Lower lobe of right lung (tissue), 2 donors: ENCODE results near the gene GYG1. TPM values are rescaled to one million over a fixed set of nuclear protein-coding genes. Genes with fewer than 3 reads are reported as not detected.

Source experiments
- ATAC-seq, 2 donors: fragments of 200-7000 bp; cut with Tn5 transposase; one replicate each; pipeline ENCODE4 v1.9.1; 2020 to 2022; ENCODE audit warnings: mild to moderate bottlenecking in 2 of 2, moderate library complexity in 2 of 2
- DNase-seq: peaks from one replicate; pipeline ENCODE4 v3.0.0-alpha.2; 2020
- H3K27ac ChIP-seq: fragments of 200-600 bp; one replicate; pipeline ENCODE4 v1.8.0; 2022
- H3K27me3 ChIP-seq: fragments of 200-600 bp; one replicate; pipeline ENCODE4 v1.8.0; 2022; ENCODE audit warnings: low read depth
- H3K36me3 ChIP-seq: fragments of 200-600 bp; one replicate; pipeline ENCODE4 v1.8.0; 2022; ENCODE audit warnings: mild to moderate bottlenecking
- H3K4me1 ChIP-seq: fragments of 200-600 bp; one replicate; pipeline ENCODE4 v1.8.0; 2022
- H3K4me3 ChIP-seq: fragments of 200-600 bp; one replicate; pipeline ENCODE4 v1.8.0; 2022; ENCODE audit warnings: mild to moderate bottlenecking
- H3K9me3 ChIP-seq: fragments of 200-600 bp; one replicate; pipeline ENCODE4 v1.8.0; 2022
- intact Hi-C: fragments of 100-400 bp; cut with DNase I; formaldehyde crosslinking; loops from one replicate; pipeline ENCODE4 v1.11.0; 2022
- total RNA-seq: library from RNA; stranded (reverse); fragmentation: NEBNext Ultra II Directional; extraction: Animal tissue kit (Norgen Biotek cat#: 25700); gene quantifications from one replicate; pipeline ENCODE4 v1.2.1, GENCODE V29; 2021
- TF ChIP-seq, protein P1 (sequence below): fragments of 200-600 bp; IDR thresholded peaks from one replicate; pipeline ENCODE4 v1.8.0; 2022; ENCODE audit warnings: antibody characterized with exemption, mild to moderate bottlenecking
- donor health status: DM: no; HTN: yes; CAD: no; lungs with severe emphysema.

The GYG1 gene
- total RNA-seq, 1 donor from 2014 or later = 51.3 TPM

DNA sequence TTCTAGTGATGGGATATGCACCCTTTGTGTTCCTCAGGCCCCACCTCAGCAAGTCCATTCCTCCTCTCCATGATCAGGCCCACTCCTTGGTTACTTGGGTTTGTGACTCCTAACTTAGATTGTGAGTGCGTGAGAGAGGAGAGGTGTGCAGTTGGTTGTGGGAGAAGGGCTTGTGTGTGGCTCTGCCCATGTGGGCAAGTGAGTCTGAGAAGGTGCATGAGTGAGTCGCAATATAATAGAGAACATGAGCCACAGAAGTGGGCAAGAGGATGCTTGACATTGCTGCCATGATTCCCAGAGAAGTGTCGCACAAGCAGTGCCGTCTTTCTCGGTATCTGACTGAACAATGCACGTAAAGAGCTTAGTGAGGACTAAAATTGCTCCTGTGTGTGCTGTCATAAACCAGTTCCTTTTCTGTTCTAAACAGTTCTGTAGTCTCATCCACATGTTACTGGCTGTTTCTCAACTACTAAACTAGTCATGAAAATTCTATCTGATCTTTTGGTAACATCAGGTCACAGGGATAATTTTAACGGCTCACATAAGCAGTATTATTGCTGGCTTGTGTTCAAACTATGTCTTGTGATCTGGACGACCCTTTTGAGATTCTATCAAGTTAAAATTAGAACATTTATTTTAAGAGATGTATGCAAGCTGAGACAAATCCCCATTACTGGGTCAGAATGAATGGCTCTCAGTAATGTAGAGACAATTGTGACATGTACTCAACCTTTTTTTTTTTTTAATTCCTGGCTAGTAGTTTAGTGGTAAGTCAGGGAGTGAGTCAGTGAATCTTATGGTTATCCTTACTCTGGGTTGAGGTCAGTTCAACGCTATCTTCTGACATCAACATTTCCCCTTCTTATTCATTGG lies 25.6 kb downstream of the GYG1 start:
- Histone ChIP-seq H3K27me3 (no peaks in the 10 kb centered on the region), H3K36me3 (peaks cover 31% of the 10 kb centered on the region), H3K27ac (no peak overlapping the region), H3K4me3 (no peak overlapping the region), H3K4me1 (peaks cover 5% of the 10 kb centered on the region), H3K9me3 (no peaks in the 10 kb centered on the region)
- TF ChIP-seq, protein P1, sequence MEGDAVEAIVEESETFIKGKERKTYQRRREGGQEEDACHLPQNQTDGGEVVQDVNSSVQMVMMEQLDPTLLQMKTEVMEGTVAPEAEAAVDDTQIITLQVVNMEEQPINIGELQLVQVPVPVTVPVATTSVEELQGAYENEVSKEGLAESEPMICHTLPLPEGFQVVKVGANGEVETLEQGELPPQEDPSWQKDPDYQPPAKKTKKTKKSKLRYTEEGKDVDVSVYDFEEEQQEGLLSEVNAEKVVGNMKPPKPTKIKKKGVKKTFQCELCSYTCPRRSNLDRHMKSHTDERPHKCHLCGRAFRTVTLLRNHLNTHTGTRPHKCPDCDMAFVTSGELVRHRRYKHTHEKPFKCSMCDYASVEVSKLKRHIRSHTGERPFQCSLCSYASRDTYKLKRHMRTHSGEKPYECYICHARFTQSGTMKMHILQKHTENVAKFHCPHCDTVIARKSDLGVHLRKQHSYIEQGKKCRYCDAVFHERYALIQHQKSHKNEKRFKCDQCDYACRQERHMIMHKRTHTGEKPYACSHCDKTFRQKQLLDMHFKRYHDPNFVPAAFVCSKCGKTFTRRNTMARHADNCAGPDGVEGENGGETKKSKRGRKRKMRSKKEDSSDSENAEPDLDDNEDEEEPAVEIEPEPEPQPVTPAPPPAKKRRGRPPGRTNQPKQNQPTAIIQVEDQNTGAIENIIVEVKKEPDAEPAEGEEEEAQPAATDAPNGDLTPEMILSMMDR = no peak
- no peak for ATAC-seq
- DNase-seq = no peak
- intact Hi-C loops = no loop called here

DNA sequence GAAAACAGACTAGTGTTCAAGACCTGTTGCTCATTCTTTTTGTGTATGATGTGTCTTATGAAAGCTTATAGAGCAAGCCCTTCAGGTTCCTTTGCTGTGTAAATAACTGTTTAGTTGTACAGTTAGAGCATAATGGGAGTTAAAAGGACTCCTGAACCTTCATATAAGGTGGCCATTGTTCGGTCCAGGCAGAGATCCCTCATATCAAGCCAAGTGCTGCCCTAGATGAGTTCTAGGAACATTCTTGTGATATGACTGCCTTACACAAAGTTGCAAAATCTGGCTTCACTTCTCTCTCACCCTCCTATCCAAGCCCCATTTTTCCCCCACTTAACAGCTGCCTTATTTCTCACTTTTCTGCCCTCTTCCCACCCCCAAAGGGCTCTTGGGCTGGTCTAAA lies 26.9 kb downstream of the GYG1 start:
- TF ChIP-seq, protein P1 = no peak
- H3K4me1 ChIP-seq = peaks cover 5% of the 10 kb centered on the region

DNA sequence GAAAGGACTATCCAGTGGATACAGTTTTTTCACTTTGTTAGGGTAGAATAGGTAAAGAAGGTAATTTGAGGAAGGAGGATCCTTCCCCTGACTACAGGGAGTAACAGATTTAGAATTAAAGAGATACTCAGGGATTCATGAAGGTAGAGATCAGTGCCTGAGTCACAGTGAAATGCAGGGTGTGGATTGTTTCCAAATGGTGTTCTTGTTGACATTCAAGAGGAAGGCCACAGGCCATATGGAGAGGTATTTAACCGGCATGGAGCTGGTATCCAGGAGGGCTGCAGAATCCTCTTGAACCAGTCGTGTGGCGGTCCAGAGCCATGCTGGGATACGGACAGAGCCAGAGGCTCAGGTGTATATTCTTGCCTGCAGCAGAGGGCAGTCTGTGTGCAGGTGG lies 28.2 kb downstream of the GYG1 start:
- no peak overlapping the region for H3K4me3 ChIP-seq
- ATAC-seq (no peak), DNase-seq (no peak)
- intact Hi-C loops = no loop called here
- no peaks in the 10 kb centered on the region for H3K9me3 ChIP-seq
- H3K4me1 ChIP-seq = peaks cover 5% of the 10 kb centered on the region
- no peaks in the 10 kb centered on the region for H3K27me3 ChIP-seq
- H3K27ac ChIP-seq = no peak overlapping the region
- TF ChIP-seq, protein P1 = no peak
- H3K36me3 ChIP-seq = peaks cover 34% of the 10 kb centered on the region

More for the DNA sequence above, 26.9 kb downstream of the GYG1 start:
- intact Hi-C loops = no loop called here
- Histone ChIP-seq H3K9me3 (no peaks in the 10 kb centered on the region), H3K4me3 (no peak overlapping the region), H3K36me3 (peaks cover 30% of the 10 kb centered on the region), H3K27me3 (no peaks in the 10 kb centered on the region), H3K27ac (no peak overlapping the region)
- ATAC-seq (no peak), DNase-seq (no peak)

DNA sequence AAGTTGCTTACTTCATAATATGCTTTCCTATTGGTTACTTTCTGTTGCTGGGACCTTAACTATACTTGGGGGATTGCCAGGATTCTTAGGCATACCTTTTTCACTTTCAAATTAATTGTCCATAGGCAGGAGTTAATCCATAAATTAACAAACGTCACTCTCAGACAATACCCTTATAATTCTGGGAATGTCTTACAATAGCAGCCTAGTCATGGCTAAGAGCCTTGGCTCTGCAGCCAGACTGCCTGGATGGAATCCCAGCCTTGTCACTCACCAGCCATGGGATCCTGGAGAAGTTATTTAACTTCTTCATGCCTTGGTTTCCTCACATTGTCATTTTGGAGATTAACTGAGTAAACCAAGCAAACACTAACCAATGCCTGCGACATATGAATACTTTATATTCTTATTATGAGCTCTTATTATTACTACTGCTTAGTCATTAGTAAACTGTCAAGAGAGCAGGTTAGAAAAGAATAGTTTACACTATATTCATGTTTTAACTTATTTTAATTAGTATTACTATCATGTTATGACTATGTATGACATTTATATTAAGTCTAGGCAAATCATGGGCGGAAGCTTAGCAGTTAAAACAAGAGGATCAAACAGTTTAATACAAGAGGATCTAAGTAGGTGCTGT lies 29.0 kb downstream of the GYG1 start:
- Histone ChIP-seq H3K4me1 (no peaks in the 10 kb centered on the region), H3K4me3 (no peak overlapping the region), H3K27ac (no peak overlapping the region), H3K9me3 (no peaks in the 10 kb centered on the region), H3K36me3 (peaks cover 38% of the 10 kb centered on the region), H3K27me3 (no peaks in the 10 kb centered on the region)
- ATAC-seq (no peak), DNase-seq (no peak)
- intact Hi-C loops = no loop called here
- TF ChIP-seq, protein P1 = no peak

DNA sequence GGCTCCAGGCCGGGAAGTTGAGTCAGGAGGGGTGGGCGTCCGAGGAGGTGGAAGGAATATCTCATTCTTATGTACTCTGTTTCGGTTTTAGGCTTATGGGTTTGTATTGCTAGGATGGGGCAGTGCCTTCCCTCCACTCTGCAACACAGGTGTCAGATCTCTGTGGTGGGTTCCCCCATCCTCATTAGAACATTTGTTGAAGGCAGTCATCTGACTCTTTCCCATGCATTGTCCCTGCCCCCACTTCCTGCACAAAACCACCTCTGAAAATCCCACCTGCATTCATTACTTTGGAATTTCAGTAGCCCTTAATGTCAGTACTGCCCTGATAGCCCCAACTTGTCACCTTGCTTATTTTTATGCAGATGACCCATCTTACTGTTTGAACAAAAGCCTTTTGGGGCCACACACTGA lies 29.5 kb downstream of the GYG1 start:
- no peaks in the 10 kb centered on the region for H3K27me3 ChIP-seq
- intact Hi-C loops = no loop called here
- H3K9me3 ChIP-seq = no peaks in the 10 kb centered on the region
- H3K36me3 ChIP-seq = peaks cover 43% of the 10 kb centered on the region
- H3K27ac ChIP-seq = no peak overlapping the region
- TF ChIP-seq, protein P1 = no peak
- ATAC-seq (no peak), DNase-seq (no peak)
- H3K4me1 ChIP-seq = no peaks in the 10 kb centered on the region
- no peak overlapping the region for H3K4me3 ChIP-seq
